SK-N-MC (cell line): ENCODE measurements around the gene SYN1.

Experiments used
- EZH2 ChIP-seq: fragments of 200-600 bp; sonication (generic); IDR thresholded peaks from one replicate; pipeline ENCODE4 v1.6.1; 2017; ENCODE audit warnings: antibody characterized with exemption
- FOXP2 ChIP-seq: optimal IDR thresholded peaks from 2 replicates; pipeline ENCODE3; 2011; ENCODE audit warnings: mild to moderate bottlenecking, moderate library complexity; ENCODE audit not compliant: insufficient read depth; ENCODE audit errors: extremely low read length, control extremely low read depth
- POLR2AphosphoS5 ChIP-seq: IDR thresholded peaks from 2 replicates; pipeline ENCODE4 v1.6.1; 2012; ENCODE audit warnings: mild to moderate bottlenecking, low read depth, low read length, borderline replicate concordance

DNA sequence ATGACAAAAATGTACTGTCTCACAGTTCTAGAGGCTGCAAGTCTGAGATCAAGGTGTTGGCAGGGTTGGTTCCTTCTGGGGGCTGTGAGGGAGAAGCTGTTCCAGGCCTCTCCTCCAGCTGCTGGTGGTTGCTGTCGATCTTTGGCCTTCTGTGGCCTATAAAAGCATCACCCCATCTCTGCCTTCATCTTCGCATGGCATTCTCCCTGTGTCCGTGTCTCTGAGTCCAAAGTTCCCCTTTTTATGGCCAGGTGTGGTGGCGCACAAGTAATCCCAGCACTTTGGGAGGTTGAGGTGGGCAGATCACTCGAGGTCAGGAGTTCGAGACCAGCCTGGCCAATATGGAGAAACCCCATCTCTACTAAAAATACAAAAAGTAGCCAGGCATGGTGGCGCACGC lies 90.1 kb downstream of the SYN1 start:
- TF ChIP-seq POLR2AphosphoS5 (no peak), EZH2 (no peak), FOXP2 (no peak)
